HG02981 (cell line): ENCODE data around the gene IL13RA2.

ENCODE experiments used
- ATAC-seq: cut with Tn5 transposase; IDR thresholded peaks from one replicate; pipeline ENCODE4 v1.9.1; 2021; ENCODE audit warnings: mild to moderate bottlenecking, moderate library complexity; ENCODE audit not compliant: unreplicated experiment

IL13RA2 gene

GRCh38 chrX:114997779-114998178 is 19.6 kb downstream of the IL13RA2 start:
- no peak for ATAC-seq

- ATAC-seq: no peak
Measured at GRCh38 chrX:114985967-114986592, 31.3 kb downstream of the IL13RA2 start.

- ATAC-seq: no peak
Measured at GRCh38 chrX:114976292-114976691, 41.1 kb downstream of the IL13RA2 start.

GRCh38 chrX:114973013-114973412 is 44.4 kb downstream of the IL13RA2 start:
- ATAC-seq: no peak

- ATAC-seq: no peak
Measured at GRCh38 chrX:114970806-114971205, 46.6 kb downstream of the IL13RA2 start.

- ATAC-seq: no peak
Measured at GRCh38 chrX:114964374-114964773, 53.0 kb downstream of the IL13RA2 start.

- no peak for ATAC-seq
Measured at GRCh38 chrX:114962209-114962608, 55.2 kb downstream of the IL13RA2 start.

GRCh38 chrX:114959729-114960128 is 57.7 kb downstream of the IL13RA2 start:
- ATAC-seq: no peak
